NCI-H774 (cell line): ENCODE data around the gene CLPSL1.

ENCODE experiments used
- DNase-seq: peaks from one replicate; lab custom pipeline; 2025; lab: John Stamatoyannopoulos, UW

CLPSL1 gene

GRCh38 chr6:35757456-35758123 lies 23.2 kb upstream of the CLPSL1 start:
- DNase-seq: no peak

- no peak for DNase-seq
Measured at GRCh38 chr6:35759426-35759825, 21.4 kb upstream of the CLPSL1 start.

- no peak for DNase-seq
Measured at GRCh38 chr6:35765739-35766138, 15.1 kb upstream of the CLPSL1 start.

GRCh38 chr6:35769211-35769610 lies 11.6 kb upstream of the CLPSL1 start:
- DNase-seq: no peak

- DNase-seq: no peak
Measured at GRCh38 chr6:35771343-35771627, 9.5 kb upstream of the CLPSL1 start.

GRCh38 chr6:35774116-35774794 lies 6.6 kb upstream of the CLPSL1 start:
- no peak for DNase-seq

- no peak for DNase-seq
Measured at GRCh38 chr6:35775031-35775430, 5.8 kb upstream of the CLPSL1 start.

- DNase-seq: no peak
Measured at GRCh38 chr6:35776364-35777215, 4.2 kb upstream of the CLPSL1 start, which contains the start of gene CLPSL2. Gene CLPSL2 (plus strand): TSS chr6:35776598. CDS start chr6:35776619, 21 bp downstream.

GRCh38 chr6:35777356-35778102 lies 3.3 kb upstream of the CLPSL1 start:
- no peak for DNase-seq

GRCh38 chr6:35778437-35778836 lies 2.4 kb upstream of the CLPSL1 start:
- no peak for DNase-seq

- DNase-seq: no peak
Measured at GRCh38 chr6:35781290-35781689, 471 bp downstream of the CLPSL1 start.

GRCh38 chr6:35782424-35782823 lies 1.6 kb downstream of the CLPSL1 start:
- no peak for DNase-seq

GRCh38 chr6:35784200-35784599 lies 3.4 kb downstream of the CLPSL1 start:
- no peak for DNase-seq

GRCh38 chr6:35786272-35786671 lies 5.5 kb downstream of the CLPSL1 start:
- no peak for DNase-seq

- DNase-seq: no peak
Measured at GRCh38 chr6:35786810-35787209, 6.0 kb downstream of the CLPSL1 start.

- DNase-seq: no peak
Measured at GRCh38 chr6:35787266-35788218, 6.7 kb downstream of the CLPSL1 start.

GRCh38 chr6:35788423-35788982 lies 7.7 kb downstream of the CLPSL1 start:
- no peak for DNase-seq

GRCh38 chr6:35790683-35791082 lies 9.9 kb downstream of the CLPSL1 start:
- no peak for DNase-seq

- no peak for DNase-seq
Measured at GRCh38 chr6:35794536-35795452, 14.0 kb downstream of the CLPSL1 start.
